ENCODE results near the gene TIMP3.

The TIMP3 gene

GRCh38 chr22:32824531-32825312 lies 23.2 kb downstream of the TIMP3 start:
- in situ Hi-C loops (cut with MboI; ENCODE audit: low sequenced_read_pairs): no loop called here

DNA sequence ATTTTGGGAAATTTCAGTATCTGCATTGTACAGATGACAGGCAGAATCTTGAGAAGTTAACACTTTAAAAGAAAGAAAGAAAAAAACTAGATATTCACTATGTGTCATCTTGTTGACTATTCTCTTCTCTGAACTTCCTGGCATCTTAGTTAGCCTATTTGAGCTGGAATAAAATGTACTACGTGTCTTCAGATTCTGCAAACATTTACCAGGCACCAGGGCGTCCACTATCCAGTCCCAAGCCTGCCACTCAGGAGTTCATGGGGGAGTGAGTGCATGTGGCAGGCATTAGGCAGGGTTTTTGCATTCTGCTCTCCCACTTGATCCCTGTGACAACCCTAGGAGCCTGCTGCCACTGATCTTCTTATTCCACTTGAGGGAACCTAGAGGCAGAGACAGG lies 25.0 kb downstream of the TIMP3 start:
- in situ Hi-C loops (cut with MboI; ENCODE audit: low sequenced_read_pairs): no loop called here

- in situ Hi-C loops (cut with MboI; ENCODE audit: low sequenced_read_pairs): no loop called here
These were observed 25.6 kb downstream of the TIMP3 start for GRCh38 chr22:32827049-32827602.

- in situ Hi-C loops (cut with MboI; ENCODE audit: low sequenced_read_pairs): no loop called here
These were observed 26.6 kb downstream of the TIMP3 start for GRCh38 chr22:32828150-32828549.

DNA sequence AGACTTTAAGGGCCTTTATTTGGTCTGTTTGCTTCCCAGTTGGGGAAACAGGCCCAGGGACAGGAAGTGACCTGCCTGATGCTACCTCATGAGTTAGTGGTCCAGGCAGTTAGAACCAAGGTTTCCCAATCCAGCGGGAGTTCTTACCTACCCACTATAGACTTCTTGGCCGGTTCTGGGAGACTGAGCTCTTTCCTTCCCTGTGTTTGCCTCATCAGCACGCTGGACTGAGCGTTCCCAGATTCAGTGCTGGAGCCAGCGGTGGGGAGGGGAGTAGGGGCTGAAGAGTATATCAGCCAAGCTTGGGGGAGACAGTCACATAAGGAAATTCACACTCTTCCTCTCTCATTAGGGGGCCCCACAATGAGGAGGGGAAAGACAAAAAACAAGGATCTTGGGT lies 27.1 kb downstream of the TIMP3 start:
- in situ Hi-C loops (cut with MboI; ENCODE audit: low sequenced_read_pairs): no loop called here

DNA sequence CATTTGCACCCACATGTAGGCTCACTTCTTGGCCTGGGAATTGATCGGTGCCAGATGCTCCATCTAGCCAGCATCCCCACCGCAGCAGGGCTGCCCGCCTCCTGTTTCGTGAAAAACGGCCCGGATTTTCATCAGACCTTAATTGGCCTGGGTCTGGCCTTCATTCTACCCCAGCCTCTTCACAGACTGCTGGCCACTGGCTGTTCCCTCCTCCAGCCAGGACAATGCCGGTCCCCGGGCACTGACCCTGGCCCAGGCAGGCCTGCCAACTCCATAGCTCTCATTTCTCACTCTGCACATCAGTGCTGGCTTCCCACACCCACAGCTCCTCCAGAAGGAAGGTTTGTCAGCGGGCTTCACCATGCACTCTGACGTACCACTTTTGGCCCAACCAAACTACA lies 27.9 kb downstream of the TIMP3 start:
- in situ Hi-C loops (cut with MboI; ENCODE audit: low sequenced_read_pairs): no loop called here

DNA sequence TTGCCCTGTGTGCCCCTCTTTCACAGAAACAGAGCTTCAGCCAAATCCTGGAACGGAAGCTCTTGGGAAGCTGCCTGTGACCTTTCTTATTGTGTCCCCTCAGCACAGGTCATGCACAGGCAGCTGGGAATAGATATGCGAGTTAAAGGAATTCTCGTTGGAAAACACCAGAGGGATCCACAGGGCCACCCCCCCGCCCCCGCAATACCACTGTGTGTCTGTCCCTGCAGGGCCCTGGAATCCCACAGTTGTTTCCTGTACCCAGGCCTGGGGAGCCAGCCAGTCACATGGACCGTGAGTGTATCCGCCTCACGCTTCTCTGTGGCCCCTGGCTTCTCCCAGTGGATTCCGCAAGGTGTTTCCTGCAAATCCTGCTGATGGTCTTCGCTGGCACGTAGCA lies 29.0 kb downstream of the TIMP3 start:
- in situ Hi-C loops (cut with MboI; ENCODE audit: low sequenced_read_pairs): no loop called here

DNA sequence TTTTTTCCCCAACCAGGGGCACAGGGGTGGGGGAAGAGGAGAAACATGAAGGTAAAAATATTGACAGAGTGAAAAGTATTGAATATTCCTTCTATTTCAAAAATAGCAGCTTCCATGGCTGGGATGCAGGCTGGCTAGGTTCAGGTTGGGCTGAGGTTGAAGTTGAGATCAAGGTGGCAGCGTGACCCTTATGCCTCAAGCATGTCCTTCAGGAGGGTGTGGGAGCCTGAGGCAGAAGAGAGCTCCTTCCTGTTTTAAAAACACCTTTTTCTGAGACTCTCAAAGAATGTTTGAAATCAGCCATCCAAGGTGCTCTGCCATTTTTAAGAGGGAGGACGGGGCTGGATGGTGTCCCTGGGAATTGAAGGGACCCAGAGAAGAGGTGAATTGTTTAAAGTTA lies 29.5 kb downstream of the TIMP3 start:
- in situ Hi-C loops (cut with MboI; ENCODE audit: low sequenced_read_pairs): no loop called here

GRCh38 chr22:32831584-32831983 lies 30.1 kb downstream of the TIMP3 start:
- in situ Hi-C loops (cut with MboI; ENCODE audit: low sequenced_read_pairs): no loop called here

GRCh38 chr22:32832174-32832573 lies 30.7 kb downstream of the TIMP3 start:
- in situ Hi-C loops (cut with MboI; ENCODE audit: low sequenced_read_pairs): no loop called here

DNA sequence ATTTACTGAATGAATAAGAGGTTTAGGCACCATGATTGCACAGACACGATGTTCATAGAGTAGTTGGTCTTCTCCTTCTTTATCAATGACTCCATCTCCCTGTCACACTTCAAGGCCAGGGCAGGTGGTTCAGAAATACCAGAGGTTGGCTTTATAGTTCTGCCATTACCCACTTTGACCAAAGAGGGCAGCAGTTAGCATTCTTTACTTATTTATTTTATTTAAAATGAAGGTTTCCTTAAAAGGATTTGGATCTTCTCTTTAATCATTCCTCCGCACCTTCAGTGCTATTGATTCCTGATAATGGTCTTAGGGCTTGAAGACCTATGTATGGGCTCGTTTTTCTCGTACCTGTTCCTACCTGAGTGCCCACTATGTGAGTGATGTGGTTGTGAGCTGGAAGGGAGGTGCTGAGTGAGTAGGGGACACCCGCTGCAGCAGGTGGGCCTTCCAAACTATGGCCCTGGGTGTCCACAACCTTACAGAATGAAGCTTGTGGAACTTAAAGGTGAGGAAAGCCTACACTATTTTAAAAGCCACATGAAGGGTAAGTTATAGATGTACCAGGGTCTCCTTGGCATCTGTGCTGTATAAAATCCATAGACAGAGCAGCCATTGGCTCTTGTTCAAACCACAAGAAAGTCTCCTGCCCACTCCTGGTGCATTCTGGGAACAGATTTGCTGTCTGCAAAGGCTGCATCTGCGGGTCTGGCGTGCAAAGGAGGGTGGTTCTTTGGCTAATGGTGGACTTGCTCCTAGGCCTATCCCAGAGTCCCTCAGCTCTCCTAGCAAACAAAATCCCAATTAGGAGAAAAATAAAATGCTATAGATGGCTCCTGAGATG lies 35.0 kb downstream of the TIMP3 start:
- in situ Hi-C loops (cut with MboI; ENCODE audit: low sequenced_read_pairs): no loop called here

- in situ Hi-C loops (cut with MboI; ENCODE audit: low sequenced_read_pairs): no loop called here
These were observed 35.6 kb downstream of the TIMP3 start for GRCh38 chr22:32837142-32837541.

GRCh38 chr22:32837803-32838202 lies 36.3 kb downstream of the TIMP3 start:
- in situ Hi-C loops (cut with MboI; ENCODE audit: low sequenced_read_pairs): no loop called here

- in situ Hi-C loops (cut with MboI; ENCODE audit: low sequenced_read_pairs): no loop called here
These were observed 38.5 kb downstream of the TIMP3 start for GRCh38 chr22:32839831-32840584.

DNA sequence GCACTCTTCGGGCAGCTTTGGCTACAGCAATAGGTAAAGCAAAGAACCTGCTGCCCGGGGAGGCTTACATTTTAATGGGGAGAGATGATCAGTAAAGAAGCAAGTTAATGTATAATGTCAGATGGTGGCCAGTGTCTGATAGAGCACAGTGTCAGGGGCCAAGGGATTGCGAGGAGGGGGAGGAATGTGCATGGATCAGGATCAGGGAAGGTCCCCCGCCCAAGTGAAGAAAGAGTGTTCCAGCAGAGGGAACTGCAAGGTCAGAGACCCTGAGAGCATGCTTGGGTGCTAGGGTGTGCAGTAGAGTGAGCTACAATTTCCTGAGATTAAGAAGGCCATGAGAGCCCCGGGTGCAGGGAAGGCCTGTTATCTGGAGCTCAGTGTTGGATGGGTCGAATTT lies 39.7 kb downstream of the TIMP3 start:
- in situ Hi-C loops (cut with MboI; ENCODE audit: low sequenced_read_pairs): no loop called here

DNA sequence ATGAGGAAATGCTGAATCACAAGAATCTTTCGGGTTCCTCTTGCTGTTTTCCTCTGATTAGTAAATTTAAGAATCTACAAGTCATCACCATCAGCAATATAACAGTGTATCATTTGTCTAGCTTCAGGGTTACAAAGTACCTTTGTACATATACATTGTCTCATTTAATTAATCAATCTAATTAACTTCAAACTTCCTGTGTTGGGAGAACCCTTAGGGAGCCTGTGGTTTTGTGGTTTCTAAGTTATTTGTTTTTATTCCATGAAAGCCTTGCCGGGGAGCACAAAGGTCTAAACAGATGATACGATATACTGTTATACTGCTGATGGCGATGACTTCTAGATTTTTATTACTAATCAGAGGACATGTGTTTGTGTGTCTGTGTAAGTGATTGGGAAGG lies 41.0 kb downstream of the TIMP3 start:
- in situ Hi-C loops (cut with MboI; ENCODE audit: low sequenced_read_pairs): no loop called here

DNA sequence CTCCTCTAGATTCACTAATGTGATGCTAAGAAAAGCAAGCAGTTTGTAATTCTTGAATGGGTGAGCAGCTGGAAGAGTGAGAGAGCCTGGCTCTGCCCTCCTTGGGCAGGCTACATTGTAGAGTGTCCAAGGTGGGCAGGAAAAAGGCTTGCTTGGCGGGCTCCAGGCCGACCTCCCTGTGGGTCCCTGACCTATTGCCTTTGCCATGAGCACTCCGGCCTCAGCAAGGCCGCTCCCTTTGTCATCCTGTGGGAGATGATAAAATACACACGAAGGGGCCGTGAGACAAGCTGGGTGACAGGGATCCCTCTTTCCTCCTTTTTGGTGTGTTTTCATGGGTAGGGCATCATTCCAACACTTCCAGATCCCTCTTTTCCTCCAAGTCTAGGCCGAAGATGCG lies 41.8 kb downstream of the TIMP3 start:
- in situ Hi-C loops (cut with MboI; ENCODE audit: low sequenced_read_pairs): no loop called here

GRCh38 chr22:32844251-32844650 lies 42.7 kb downstream of the TIMP3 start:
- in situ Hi-C loops (cut with MboI; ENCODE audit: low sequenced_read_pairs): no loop called here

- in situ Hi-C loops (cut with MboI; ENCODE audit: low sequenced_read_pairs): no loop called here
These were observed 45.4 kb downstream of the TIMP3 start for GRCh38 chr22:32846780-32847491.

GRCh38 chr22:32848226-32848625 lies 46.7 kb downstream of the TIMP3 start:
- in situ Hi-C loops (cut with MboI; ENCODE audit: low sequenced_read_pairs): no loop called here

DNA sequence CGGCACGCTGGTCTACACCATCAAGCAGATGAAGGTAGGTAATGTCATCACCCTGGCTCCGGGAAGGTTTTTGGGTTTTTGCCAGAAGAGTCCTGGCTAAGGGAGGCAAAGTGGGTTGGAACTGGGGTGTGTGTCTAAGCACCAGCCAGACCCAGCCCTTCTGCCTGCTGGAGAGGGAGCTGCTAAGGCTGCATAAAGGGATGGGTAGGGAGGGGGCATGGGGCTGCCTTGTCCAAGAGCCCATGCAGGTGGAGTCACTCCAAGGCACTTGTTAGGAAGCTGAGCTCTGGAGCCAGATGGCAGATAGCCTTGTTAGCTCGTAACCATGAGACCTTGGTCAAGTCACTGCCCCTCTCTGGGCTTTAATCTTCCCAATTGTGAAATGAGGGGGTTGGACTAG lies 48.0 kb downstream of the TIMP3 start:
- in situ Hi-C loops (cut with MboI; ENCODE audit: low sequenced_read_pairs): no loop called here
